NCI-H1694 (cell line): ENCODE measurements around the gene PPCDC.

Source experiments
- DNase-seq: peaks from one replicate; lab custom pipeline; 2025; lab: John Stamatoyannopoulos, UW

Gene PPCDC

GRCh38 chr15:75016431-75016830 is 7.0 kb upstream of the PPCDC start:
- no peak for DNase-seq

DNA sequence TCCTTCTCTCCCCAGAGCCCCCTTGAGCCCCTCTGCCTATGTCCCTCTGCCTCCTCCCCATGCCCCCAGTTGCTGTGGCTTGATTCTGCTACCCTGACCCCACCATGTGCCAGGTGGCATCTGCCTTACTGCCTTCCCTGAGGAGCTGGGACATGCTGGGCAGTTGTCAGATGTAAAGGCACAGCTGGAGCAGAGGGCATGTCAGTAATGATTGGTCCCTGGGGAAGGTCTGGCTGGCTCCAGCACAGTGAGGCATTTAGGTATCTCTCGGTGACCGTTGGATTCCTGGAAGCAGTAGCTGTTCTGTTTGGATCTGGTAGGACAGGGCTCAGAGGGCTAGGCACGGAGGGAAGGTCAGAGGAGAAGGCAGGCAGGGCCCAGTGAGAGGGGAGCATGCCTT is 3.5 kb upstream of the PPCDC start:
- no peak for DNase-seq

- DNase-seq = no peak
Measured at GRCh38 chr15:75021341-75021740, 2.0 kb upstream of the PPCDC start.

- DNase-seq = no peak
Measured at GRCh38 chr15:75022783-75023180, 608 bp upstream of the PPCDC start.

DNA sequence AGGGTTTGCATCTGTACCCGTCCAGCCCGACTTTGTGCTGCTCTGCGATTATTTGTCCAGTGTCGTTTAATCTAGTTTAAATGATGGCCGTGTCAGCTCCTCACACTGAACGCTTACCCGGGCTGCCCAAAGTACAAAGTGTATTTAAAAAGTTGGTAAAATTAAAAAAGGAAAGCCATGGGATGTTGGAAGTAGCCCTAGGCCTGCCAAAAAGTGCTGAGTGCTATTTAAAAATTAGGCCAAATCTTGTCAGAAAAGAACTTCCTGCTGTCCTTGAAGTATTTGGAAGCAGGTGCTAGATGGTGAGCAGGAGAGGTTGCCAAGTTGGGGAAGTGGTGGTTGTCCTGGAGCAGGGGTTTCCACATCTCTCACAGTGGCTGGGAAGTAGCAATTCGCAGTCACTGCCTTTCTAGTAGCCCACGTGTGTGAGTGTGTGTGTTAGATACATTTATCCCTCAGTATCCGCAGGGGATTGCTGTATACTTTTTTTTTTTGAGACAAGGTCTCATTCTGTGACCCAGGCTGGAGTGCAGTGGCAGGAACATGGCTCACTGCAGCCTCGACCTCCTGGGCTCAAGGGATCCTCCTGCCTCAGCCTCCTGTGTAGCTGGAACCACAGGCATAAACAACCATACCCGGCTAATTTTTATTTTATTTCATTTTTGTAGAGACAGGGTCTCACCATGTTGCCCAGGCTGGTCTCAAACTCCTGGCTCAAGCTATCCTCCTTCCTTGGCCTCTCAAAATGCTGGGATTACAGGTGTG is 664 bp downstream of the PPCDC start:
- DNase-seq = no peak

GRCh38 chr15:75025107-75025506 is 1.7 kb downstream of the PPCDC start:
- no peak for DNase-seq

DNA sequence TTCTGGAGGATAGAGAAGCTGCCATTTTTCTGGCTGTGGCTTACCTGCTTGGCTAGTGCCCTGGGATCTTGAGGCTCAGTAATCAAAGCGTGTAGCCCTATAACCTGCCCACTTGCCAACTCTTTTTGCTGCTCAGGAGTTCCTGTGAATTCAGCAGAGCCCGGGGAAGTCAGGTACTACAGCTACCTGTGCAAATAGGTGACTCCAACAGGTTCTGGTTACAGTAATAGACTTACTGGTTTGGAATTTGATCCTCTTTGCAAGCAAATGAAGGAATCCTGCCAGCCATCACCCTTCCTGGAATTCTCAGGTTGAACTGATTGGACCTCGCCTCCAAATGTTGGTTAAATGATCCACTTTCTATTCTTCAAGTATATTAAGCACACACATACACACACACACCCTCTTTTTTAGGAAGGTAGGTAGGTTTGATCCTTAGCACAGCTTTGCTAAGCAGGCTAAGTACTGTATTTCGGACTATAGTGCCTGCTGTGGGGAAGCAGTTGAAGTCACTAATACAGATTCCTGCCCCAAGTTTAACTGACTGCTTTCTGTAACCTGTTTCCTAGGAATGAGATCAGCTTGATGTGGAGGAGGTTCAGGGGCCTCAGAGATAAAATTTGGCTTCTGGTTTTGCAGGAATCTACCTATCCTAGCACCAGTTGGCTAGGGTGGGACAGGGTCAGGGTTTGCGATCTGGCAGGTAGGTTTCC is 2.3 kb downstream of the PPCDC start:
- DNase-seq = no peak

GRCh38 chr15:75027551-75027950 is 4.2 kb downstream of the PPCDC start:
- DNase-seq = no peak

DNA sequence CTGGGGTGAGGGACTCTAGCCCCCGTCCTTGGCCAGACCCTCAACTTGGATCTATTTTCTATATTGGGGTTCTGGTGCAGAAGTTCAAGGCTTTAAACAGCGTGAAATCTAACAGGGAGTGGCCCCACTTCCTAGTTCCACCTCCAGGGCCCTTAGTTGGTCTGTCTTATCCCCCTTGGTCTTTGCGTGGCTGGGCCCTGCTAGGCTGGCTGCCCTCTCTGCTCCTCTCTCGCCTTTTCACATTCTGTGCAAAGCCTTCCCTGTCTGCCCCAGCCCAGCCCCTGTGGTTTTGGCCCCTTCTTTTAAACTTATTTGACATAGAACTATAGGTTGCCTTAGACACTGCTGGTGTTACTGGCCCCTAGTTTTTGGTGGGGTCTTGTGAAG is 5.6 kb downstream of the PPCDC start:
- no peak for DNase-seq

DNA sequence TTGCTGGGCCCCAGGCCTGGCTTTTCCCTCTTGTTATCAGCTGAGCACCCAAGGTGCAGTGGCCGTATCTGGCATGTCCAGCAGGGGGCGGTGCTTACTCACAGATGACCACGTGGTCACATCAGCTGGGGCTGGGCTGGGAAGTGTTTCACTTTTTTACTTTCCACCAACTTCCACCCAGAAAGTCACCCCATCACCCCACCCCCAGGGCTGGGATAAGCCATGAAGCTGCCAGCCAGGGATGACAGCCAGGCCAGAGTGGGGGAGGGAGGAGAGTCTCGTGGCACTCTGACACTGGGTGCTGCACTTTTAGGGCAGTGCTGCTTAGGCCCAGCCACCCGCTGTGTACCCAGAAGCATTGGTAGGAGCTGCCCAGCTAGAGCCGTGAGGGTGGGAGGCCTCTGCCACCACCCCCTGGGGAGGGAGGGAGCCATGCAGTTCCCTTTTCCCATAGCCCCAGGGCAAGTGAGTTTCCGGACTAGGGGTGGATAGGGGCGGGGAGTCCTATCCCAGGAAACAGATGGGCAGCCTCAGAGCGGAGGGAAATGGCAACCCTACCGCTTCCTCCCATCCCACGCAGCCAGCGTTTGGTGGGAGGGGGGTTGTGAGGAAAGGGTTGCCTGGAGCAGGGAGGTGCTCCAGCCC is 6.1 kb downstream of the PPCDC start:
- peak; percentile 70 for DNase-seq

DNA sequence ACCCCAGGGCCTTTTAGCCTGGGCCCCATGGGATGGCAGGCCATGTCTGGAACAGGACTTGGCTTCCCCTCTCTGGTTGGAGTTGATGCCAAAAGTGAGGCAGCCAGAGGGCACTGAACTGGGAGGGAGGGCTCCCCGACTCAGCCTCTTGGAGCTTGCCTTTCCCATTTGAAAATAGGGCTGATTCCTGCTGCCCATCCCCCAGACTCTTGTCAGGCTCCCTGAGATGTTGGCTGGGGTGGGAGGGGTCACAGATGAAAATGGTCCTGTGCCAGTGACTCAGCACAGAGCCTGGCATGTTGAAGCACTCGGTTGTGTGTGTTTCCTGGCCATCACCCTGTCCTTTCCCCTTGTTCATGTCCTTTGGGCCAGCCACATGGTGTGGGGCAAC is 6.6 kb downstream of the PPCDC start:
- DNase-seq = no peak

DNA sequence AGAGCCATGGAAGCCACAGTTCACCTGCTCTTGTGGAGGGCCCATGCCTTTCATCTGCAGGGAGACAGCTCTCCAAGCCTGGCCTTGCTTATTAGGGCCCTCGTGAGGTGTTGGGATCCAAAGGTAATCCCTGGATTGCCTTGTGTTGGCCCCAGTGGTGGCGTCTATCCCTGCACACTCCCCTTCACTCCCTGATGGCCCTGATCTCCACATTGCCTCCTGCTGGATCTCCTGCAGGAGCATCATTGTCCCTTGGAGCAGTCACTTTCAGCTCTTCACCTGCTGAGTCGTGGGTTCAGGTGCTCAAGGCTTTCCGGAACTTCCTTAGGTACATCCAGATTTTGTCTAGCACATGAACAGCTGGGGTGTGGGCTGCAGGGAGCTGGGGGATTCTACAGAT is 7.0 kb downstream of the PPCDC start:
- DNase-seq = no peak

DNA sequence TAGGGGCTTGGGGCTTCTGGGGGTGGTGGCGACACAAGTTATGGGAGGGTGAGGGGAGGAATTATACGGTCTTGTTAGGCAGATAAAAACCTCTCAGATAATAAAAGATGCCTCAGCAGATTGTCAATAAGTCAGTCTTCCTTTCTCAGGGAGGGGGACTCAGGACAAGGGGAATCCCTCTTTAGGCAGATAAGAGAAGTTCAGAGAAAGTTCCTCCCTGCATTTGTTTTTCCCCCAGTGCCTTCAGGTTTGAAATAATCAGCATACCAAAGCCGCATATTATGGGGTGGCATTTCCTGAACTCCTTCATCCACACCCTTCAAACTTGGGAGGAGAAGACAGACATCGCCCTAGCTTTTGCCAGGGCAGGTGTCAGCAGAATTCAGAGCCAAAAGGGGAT is 8.5 kb downstream of the PPCDC start:
- no peak for DNase-seq

DNA sequence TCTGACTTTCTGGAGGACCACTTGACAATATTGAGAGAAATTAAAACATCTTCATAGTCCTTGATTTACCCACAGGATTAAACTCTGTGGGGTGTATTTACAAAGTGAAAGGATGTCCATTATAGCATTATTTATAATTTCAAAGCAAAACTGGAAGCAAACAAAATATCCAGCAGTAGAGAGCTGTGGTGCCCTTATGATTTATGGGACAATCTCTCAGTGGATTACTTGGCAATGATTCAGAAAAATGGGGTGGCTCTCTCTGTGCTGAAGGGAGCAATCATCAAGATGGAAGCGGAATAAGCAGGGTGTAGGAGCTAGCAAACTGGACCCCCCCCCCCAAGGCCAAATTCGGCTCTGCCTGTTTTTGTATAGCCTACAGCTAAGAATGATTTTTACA is 9.0 kb downstream of the PPCDC start:
- no peak for DNase-seq

DNA sequence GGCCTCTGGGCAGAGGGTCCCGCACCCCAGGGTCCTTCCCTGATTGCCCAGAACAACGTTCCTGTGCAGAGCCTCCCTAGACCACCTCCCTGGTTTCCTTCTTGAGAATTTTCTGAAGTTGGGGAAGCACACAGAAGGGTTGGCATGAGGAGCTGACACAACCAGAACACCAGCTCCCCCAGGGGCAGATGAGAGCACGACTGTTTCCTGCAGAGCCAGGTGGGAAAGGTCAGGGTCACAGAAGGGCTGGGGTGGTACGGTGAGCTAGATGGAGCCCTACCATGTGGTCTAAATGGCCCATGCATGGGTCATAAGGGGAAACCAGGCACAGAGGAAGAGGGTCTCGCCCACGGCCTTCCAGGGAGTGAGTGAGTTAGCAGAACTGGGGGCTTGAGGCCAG is 10.4 kb downstream of the PPCDC start:
- DNase-seq = no peak

DNA sequence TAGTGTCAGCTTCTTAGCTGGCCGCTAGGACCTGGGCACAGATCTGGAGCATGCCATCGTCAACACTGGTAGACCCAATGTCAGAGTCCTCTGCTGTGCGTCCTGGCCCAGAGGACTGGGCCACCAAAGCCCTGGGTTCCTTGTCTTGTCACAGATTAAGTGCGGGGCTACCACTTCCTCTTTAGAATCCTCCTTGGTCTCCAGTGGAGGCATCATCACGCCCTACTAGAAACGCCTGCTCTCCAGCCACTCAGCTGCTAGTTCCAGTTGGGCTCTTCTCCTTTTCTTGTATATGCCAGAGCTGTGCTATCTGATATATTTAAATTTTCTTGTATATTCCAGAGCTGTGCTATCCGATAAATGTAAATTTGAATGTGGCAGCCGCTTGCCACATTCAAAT is 11.2 kb downstream of the PPCDC start:
- no peak for DNase-seq

- DNase-seq = no peak
Measured at GRCh38 chr15:75036212-75036616, 12.8 kb downstream of the PPCDC start.

GRCh38 chr15:75037685-75038084 is 14.3 kb downstream of the PPCDC start:
- DNase-seq = no peak

DNA sequence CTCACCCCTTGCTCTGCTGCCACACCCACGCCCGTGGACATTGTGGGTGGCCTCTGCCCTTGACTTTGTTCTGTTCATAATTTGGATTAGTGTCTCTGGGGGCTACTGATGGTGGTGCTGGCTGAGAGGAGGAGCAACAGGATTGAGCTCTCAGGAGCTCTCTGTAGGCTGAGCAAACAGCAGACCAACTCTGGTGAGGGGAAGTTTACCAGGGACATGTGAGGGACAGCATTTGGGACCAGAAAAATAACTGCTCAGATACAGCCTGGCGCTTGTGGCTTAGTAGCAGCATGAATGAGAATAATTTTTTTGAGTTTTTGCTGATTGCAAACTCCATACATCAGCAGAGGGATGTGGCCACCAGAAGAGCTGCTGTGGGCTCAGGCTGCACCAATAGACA is 14.8 kb downstream of the PPCDC start:
- no peak for DNase-seq

- no peak for DNase-seq
Measured at GRCh38 chr15:75042730-75043508, 19.5 kb downstream of the PPCDC start.

- DNase-seq = no peak
Measured at GRCh38 chr15:75043509-75044257, 20.3 kb downstream of the PPCDC start.
